ENCODE results near the gene ZNF121.

DNA sequence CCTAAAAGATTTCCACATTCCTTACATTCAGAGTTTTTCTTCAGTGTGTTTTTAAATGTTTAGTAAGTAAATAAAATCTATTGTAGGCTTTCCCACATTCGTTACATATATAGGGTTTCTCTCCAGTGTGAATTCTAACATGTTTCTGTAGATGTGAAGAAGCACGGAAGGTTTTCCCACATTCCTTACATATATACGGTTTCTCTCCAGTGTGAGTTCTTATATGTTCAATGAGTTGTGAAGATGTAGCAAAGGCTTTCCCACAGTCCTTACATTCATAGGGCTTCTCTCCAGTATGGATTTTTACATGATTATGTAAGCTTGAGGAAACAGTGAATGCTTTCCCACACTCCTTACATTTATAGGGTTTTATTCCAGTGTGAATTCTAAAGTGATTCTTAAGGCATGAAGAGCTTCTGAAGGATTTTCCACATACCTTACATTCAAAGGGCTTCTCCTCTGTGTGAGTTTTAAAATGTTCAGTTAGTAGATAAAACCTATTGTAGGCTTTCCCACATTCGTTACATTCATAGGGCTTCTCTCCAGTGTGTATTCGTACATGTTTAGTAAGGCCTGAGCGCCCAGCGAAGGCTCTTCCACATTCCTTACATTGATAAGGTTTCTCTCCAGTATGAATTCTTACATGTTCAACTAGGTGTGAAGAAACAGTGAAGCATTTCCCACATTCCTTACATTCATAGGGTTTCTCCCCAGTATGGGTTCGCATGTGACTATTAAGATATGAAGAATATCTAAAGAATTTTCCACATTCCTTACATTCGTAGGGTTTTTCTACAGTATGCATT is 18.2 kb downstream of the ZNF121 start:
- TF ChIP-seq BHLHE40 (IDR thresholded peaks at IDR 0.05; ENCODE audit: borderline replicate concordance) (no peak), CTBP1 (IDR thresholded peaks at IDR 0.05; ENCODE audit: borderline replicate concordance) (no peak), ELF4 (IDR thresholded peaks at IDR 0.05) (no peak), FOXA1 (IDR thresholded peaks at IDR 0.05) (no peak), NFRKB (IDR thresholded peaks at IDR 0.05) (no peak), FOXM1 (IDR thresholded peaks at IDR 0.05; ENCODE audit: borderline replicate concordance) (no peak)
